HG02798 (cell line): ENCODE measurements around the gene HNRNPF.

Experiments used
- ATAC-seq: cut with Tn5 transposase; IDR thresholded peaks from one replicate; pipeline ENCODE4 v1.9.1; 2021; ENCODE audit warnings: mild to moderate bottlenecking; ENCODE audit not compliant: unreplicated experiment, poor library complexity

The HNRNPF gene

GRCh38 chr10:43383204-43383971 is 25.6 kb downstream of the HNRNPF start:
- no peak for ATAC-seq

GRCh38 chr10:43380610-43381222 is 28.3 kb downstream of the HNRNPF start:
- ATAC-seq, result no peak

GRCh38 chr10:43377424-43377883 is 31.5 kb downstream of the HNRNPF start:
- no peak for ATAC-seq

GRCh38 chr10:43376828-43377423 is 32.1 kb downstream of the HNRNPF start:
- ATAC-seq, result no peak

- no peak for ATAC-seq
These were observed 32.8 kb downstream of the HNRNPF start for GRCh38 chr10:43376046-43376635.

GRCh38 chr10:43375401-43376020 is 33.5 kb downstream of the HNRNPF start:
- no peak for ATAC-seq

- ATAC-seq, result no peak
These were observed 34.8 kb downstream of the HNRNPF start for GRCh38 chr10:43374194-43374593.

GRCh38 chr10:43373461-43373860 is 35.5 kb downstream of the HNRNPF start:
- ATAC-seq, result no peak

GRCh38 chr10:43372765-43373361 is 36.1 kb downstream of the HNRNPF start:
- ATAC-seq, result no peak

- no peak for ATAC-seq
These were observed 37.6 kb downstream of the HNRNPF start, which contains the start of gene FXYD4 for GRCh38 chr10:43371418-43371817. TSS of gene FXYD4 (plus strand) at chr10:43371636. CDS start at chr10:43373747, 2,111 bp downstream.

GRCh38 chr10:43370671-43371215 is 38.2 kb downstream of the HNRNPF start:
- no peak for ATAC-seq

- no peak for ATAC-seq
These were observed 39.1 kb downstream of the HNRNPF start for GRCh38 chr10:43369921-43370320.

- ATAC-seq, result no peak
These were observed 44.0 kb downstream of the HNRNPF start for GRCh38 chr10:43365001-43365400.

GRCh38 chr10:43362191-43362839 is 46.7 kb downstream of the HNRNPF start:
- ATAC-seq, result peak; percentile 99

GRCh38 chr10:43361547-43362190 is 47.3 kb downstream of the HNRNPF start:
- no peak for ATAC-seq

GRCh38 chr10:43360086-43360485 is 48.9 kb downstream of the HNRNPF start:
- ATAC-seq, result no peak

- no peak for ATAC-seq
These were observed 53.1 kb downstream of the HNRNPF start for GRCh38 chr10:43355749-43356371.

- no peak for ATAC-seq
These were observed 54.1 kb downstream of the HNRNPF start for GRCh38 chr10:43354879-43355380.
